Endothelial cell of umbilical vein (primary cell): Measurements from ENCODE around the gene CNBD2. TPM values are rescaled to one million over a fixed set of nuclear protein-coding genes. Genes with fewer than 3 reads are reported as not detected.
A peak's percentile ranks its signal among the peaks of the same experiment; 100 is the strongest.

Experiments used
- BruUV-seq: library from RNA; stranded (reverse); fragments of 400-500 nt; replicated peaks from 2 replicates; lab custom pipeline; 2021; lab: Mats Ljungman, UMichigan
- CTCF ChIA-PET: fragments of 300-600, 350-600 bp; sonication (Branson Sonifier 250); formaldehyde crosslinking; loops from one replicate; lab custom pipeline; 2021; ENCODE audit warnings: antibody characterized with exemption, inconsistent platforms; lab: Charles Lee
- POLR2A ChIA-PET: fragments of 300-600, 350-600 bp; sonication (Branson Sonifier 250); formaldehyde crosslinking; loops from one replicate; lab custom pipeline; 2021; ENCODE audit warnings: antibody characterized with exemption, inconsistent platforms; lab: Charles Lee
- DNase-seq: peaks from one replicate; pipeline ENCODE4 v3.0.0-alpha.2; 2011; ENCODE audit warnings: low read depth, low spot score
- FAIRE-seq: peaks from 2 replicates; lab custom pipeline; 2011; peaks lifted over from hg19 to GRCh38; lab: Jason Lieb, UNC
- H2AFZ ChIP-seq: 2 replicates; pipeline ENCODE4 v1.6.0; 2012; ENCODE audit warnings: low read depth, low read length, control low read depth, inconsistent platforms
- H3K27ac ChIP-seq: 2 replicates; pipeline ENCODE4 v1.5.1; 2011; ENCODE audit warnings: low read depth, mild to moderate bottlenecking, control low read depth, low read length, moderate library complexity; ENCODE audit not compliant: insufficient read depth
- H3K27me3 ChIP-seq, 2 experiments: 2 replicates each; pipeline versions ENCODE4 v1.6.0 to v1.6.1; 2011; ENCODE audit warnings: low read length in 2 of 2, mixed read lengths in 1 of 2; ENCODE audit not compliant: control insufficient read depth in 2 of 2, insufficient read depth in 2 of 2
- H3K36me3 ChIP-seq, 2 experiments: 2 replicates in 1 of 2; 3 replicates in 1 of 2; pipeline ENCODE4 v1.5.1; 2011; ENCODE audit warnings: low read length in 2 of 2, mild to moderate bottlenecking in 1 of 2, moderate library complexity in 1 of 2; ENCODE audit not compliant: control insufficient read depth in 2 of 2, insufficient read depth in 2 of 2; ENCODE audit errors: extremely low read depth in 1 of 2
- H3K4me1 ChIP-seq: 3 replicates; pipeline ENCODE4 v1.5.1; 2011; ENCODE audit warnings: mild to moderate bottlenecking, low read length; ENCODE audit not compliant: control insufficient read depth, insufficient read depth; ENCODE audit errors: extremely low read depth
- H3K4me2 ChIP-seq: 2 replicates; pipeline ENCODE4 v1.6.1; 2011; ENCODE audit warnings: low read length, control low read depth, mixed read lengths; ENCODE audit not compliant: insufficient read depth
- H3K4me3 ChIP-seq, 3 experiments: fragments of 200-600 bp in 1 of 3; sonication (generic), shearing (Covaris generic) in 1 of 3; replicated peaks in 1 of 3; 2 replicates each; pipeline ENCODE4 v1.5.1; 2011 to 2016; ENCODE audit warnings: control low read depth in 3 of 3, low read length in 3 of 3, mild to moderate bottlenecking in 2 of 3, inconsistent platforms in 1 of 3, low read depth in 1 of 3, moderate library complexity in 1 of 3; ENCODE audit not compliant: insufficient read depth in 1 of 3
- H3K79me2 ChIP-seq: 2 replicates; pipeline ENCODE4 v1.6.0; 2012; ENCODE audit warnings: low read length, inconsistent platforms; ENCODE audit not compliant: control insufficient read depth, insufficient read depth
- H3K9ac ChIP-seq: replicated peaks from 2 replicates; pipeline ENCODE3; 2011; ENCODE audit warnings: low read length, control low read depth; ENCODE audit not compliant: insufficient read depth; ENCODE audit errors: extremely low read depth
- H3K9me1 ChIP-seq: replicated peaks from 3 replicates; pipeline ENCODE4 v1.6.0; 2011; ENCODE audit warnings: mild to moderate bottlenecking, low read length; ENCODE audit not compliant: control insufficient read depth, insufficient read depth; ENCODE audit errors: extremely low read depth
- H3K9me3 ChIP-seq: replicated peaks from 2 replicates; pipeline ENCODE4 v1.5.1; 2012; ENCODE audit warnings: low read length, inconsistent platforms; ENCODE audit not compliant: control insufficient read depth, insufficient read depth
- H4K20me1 ChIP-seq: replicated peaks from 2 replicates; pipeline ENCODE3; 2011; ENCODE audit warnings: mild to moderate bottlenecking, low read length; ENCODE audit not compliant: control insufficient read depth, insufficient read depth; ENCODE audit errors: extremely low read depth
- EZH2 ChIP-seq: IDR thresholded peaks from 2 replicates; pipeline ENCODE4 v1.6.1; 2012; ENCODE audit warnings: borderline replicate concordance, low read depth, mild to moderate bottlenecking, moderate library complexity, low read length, inconsistent platforms; ENCODE audit not compliant: severe bottlenecking
- FOS ChIP-seq: IDR thresholded peaks from 2 replicates; pipeline ENCODE4 v1.6.1; 2011; ENCODE audit warnings: mild to moderate bottlenecking, low read length, moderate library complexity, borderline replicate concordance; ENCODE audit not compliant: insufficient read depth
- GATA2 ChIP-seq: IDR thresholded peaks from 2 replicates; pipeline ENCODE4 v1.7.0; 2011; ENCODE audit warnings: low read depth, mild to moderate bottlenecking, moderate library complexity, mixed read lengths, low read length; ENCODE audit not compliant: insufficient read length, insufficient read depth
- JUN ChIP-seq: IDR thresholded peaks from 2 replicates; pipeline ENCODE4 v1.6.1; 2011; ENCODE audit warnings: borderline replicate concordance, low read depth; ENCODE audit not compliant: insufficient read length, insufficient read depth
- MYC ChIP-seq: IDR thresholded peaks from one replicate; pipeline ENCODE4 v1.6.1; 2011; ENCODE audit warnings: mild to moderate bottlenecking, low read depth, low read length
- POLR2A ChIP-seq: IDR thresholded peaks from 2 replicates; pipeline ENCODE4 v1.6.1; 2012; ENCODE audit warnings: low read depth, mild to moderate bottlenecking, control low read depth, low read length
- POLR2AphosphoS5 ChIP-seq: IDR thresholded peaks from 2 replicates; pipeline ENCODE4 v1.6.1; 2012; ENCODE audit warnings: low read depth, mild to moderate bottlenecking, control low read depth, low read length, moderate library complexity; ENCODE audit not compliant: insufficient read depth
- dilution Hi-C: fragments of 300-500 bp; cut with MboI; formaldehyde crosslinking; loops from one replicate; pipeline ENCODE4 v1.15.0; 2019; ENCODE audit warnings: low sequenced_read_pairs; ENCODE audit not compliant: extremely low pct_ligation_motif_present
- intact Hi-C: fragments of 100-400 bp; cut with micrococcal nuclease; formaldehyde crosslinking; loops from one replicate; pipeline ENCODE4 v1.10.0; 2022
- polyA plus RNA-seq, 4 experiments: library from polyadenylated mRNA; depleted of rRNA in 3 of 4; stranded (reverse) in 3 of 4; unstranded in 1 of 4; fragments of >200 nt; gene quantifications; 2 replicates each; pipeline versions ENCODE4 v1.2.1 to v1.2.3, GENCODE V29; 2011 to 2012; ENCODE audit warnings: missing spikeins in 1 of 4
- total RNA-seq: library from RNA; stranded (reverse); gene quantifications from 2 replicates; pipeline ENCODE4 v1.2.3, GENCODE V29; 2021
- TF ChIP-seq, protein P1 (sequence below), 2 donors: IDR thresholded peaks; 1 replicate in 1 of 2; 2 replicates in 1 of 2; pipeline ENCODE4 v1.5.1; 2011; ENCODE audit warnings: low read length in 2 of 2, mild to moderate bottlenecking in 2 of 2, moderate library complexity in 2 of 2, control low read depth in 1 of 2, inconsistent platforms in 1 of 2, low read depth in 1 of 2; ENCODE audit not compliant: insufficient read depth in 1 of 2; ENCODE audit errors: extremely low read depth in 1 of 2

CNBD2 gene
- total and polyA plus RNA-seq, 2 donors (not counting 3 experiments of a cell fraction or from before 2014, with no cell fraction given) = 4.9 to 7.5 TPM

DNA sequence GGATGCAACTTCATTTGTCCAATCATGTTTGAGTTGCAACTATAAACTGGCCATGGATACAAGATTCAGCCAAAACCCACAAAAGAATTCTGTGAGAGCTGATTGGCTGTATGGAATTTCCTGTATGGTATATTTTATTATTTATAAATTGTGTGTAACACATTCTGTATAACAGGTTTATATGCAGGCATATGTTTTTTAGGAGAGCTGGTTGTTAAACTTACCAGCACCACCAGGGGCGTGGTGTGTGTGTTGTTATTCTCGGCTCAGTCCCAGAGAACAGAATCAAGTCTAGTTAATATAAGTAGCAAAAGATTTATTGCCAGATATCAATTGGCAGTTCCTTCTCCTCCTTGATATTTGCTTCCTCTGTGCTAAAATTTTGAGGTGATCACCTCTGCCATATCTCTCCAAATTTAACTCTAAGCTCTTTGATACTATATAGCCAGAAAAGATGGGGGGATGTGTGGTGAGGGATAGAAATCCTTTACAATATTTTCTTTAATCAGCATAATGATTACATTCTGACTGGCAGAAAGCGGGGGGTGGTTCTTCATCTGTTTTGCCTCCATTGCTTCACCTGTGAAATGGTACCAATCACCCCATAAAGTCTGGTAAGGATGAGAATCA lies 22.9 kb downstream of the CNBD2 start:
- BruUV-seq = no TSS peak
- H3K9ac ChIP-seq = no peak overlapping the region
- no peaks in the 10 kb centered on the region for H3K4me1 ChIP-seq
- ChIA-PET POLR2A (no interaction called here), CTCF (interaction anchor here (0.6 to 15.4 kb wide), 28 partner anchors 8 to 408 kb away, joined by 3 to 1267 read pairs (median 4); partner anchors contain the start of gene SCAND1)
- no peaks in the 10 kb centered on the region for H3K79me2 ChIP-seq
- peaks cover 8 to 10% of the 10 kb centered on the region in 2 experiments for H3K27me3 ChIP-seq
- H3K9me3 ChIP-seq = no peaks in the 10 kb centered on the region
- no peak overlapping the region for H3K4me2 ChIP-seq
- DNase-seq = peak; percentile 50
- dilution Hi-C loops (no loop called here), intact Hi-C loops (no loop called here)
- FAIRE-seq = peak; percentile 18
- no peaks in the 10 kb centered on the region for H3K9me1 ChIP-seq
- no peak overlapping the region for H2AFZ ChIP-seq
- no peak overlapping the region for H3K4me3 ChIP-seq
- H3K36me3 ChIP-seq = no peaks in the 10 kb centered on the region
- no peak overlapping the region for H3K27ac ChIP-seq
- no peaks in the 10 kb centered on the region for H4K20me1 ChIP-seq
- TF ChIP-seq, protein P1, sequence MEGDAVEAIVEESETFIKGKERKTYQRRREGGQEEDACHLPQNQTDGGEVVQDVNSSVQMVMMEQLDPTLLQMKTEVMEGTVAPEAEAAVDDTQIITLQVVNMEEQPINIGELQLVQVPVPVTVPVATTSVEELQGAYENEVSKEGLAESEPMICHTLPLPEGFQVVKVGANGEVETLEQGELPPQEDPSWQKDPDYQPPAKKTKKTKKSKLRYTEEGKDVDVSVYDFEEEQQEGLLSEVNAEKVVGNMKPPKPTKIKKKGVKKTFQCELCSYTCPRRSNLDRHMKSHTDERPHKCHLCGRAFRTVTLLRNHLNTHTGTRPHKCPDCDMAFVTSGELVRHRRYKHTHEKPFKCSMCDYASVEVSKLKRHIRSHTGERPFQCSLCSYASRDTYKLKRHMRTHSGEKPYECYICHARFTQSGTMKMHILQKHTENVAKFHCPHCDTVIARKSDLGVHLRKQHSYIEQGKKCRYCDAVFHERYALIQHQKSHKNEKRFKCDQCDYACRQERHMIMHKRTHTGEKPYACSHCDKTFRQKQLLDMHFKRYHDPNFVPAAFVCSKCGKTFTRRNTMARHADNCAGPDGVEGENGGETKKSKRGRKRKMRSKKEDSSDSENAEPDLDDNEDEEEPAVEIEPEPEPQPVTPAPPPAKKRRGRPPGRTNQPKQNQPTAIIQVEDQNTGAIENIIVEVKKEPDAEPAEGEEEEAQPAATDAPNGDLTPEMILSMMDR (IDR thresholded peaks at IDR 0.05; ENCODE audit: extremely low read depth in 1 of 2, insufficient read depth in 1 of 2, low read depth in 1 of 2, low read length in 2 of 2) = peak; percentile 20 to 51
- TF ChIP-seq MYC = no peak

DNA sequence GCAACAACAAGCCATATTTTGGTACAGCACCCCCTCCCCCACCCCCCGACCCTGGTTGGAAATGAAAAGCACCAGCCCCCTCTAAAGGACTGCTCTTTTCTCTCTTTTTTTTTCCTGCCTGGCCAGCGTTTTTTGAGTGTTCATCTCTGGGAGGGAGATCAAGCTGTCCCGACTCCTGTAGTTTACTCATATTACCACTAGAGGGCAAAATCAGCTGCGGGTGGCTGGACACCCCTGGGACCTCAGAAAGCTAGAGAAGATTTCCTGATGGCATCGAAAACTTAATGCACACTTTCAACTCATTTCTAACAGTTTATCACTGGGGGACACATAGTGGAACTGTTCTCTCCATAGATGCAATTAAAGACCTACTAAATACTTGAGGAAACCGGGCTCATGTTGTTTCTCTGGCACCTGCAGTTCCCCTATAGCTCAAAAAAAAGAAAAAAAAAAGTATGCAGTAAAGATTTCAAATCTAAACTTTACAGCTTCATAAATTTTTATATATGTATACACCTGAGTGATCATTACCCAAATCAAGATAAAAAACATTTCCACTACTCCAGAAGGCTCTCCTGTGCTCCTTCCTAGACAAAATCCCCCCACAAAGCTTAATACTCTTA lies 24.4 kb downstream of the CNBD2 start:
- Histone ChIP-seq H3K4me3 (no peak overlapping the region), H3K27me3 (peaks cover 8 to 10% of the 10 kb centered on the region in 2 experiments), H3K4me1 (no peaks in the 10 kb centered on the region), H3K9me3 (no peaks in the 10 kb centered on the region), H3K9ac (no peak overlapping the region), H3K9me1 (no peaks in the 10 kb centered on the region), H3K4me2 (no peak overlapping the region), H2AFZ (no peak overlapping the region), H4K20me1 (no peaks in the 10 kb centered on the region), H3K79me2 (no peaks in the 10 kb centered on the region), H3K27ac (no peak overlapping the region), H3K36me3 (no peaks in the 10 kb centered on the region)
- ChIA-PET POLR2A (interaction anchor here (0.7 to 1.6 kb wide), 3 partner anchors 51 to 217 kb away, joined by 3 to 8 read pairs (median 4); no protein-coding TSS in a partner anchor), CTCF (interaction anchor here (0.6 to 15.4 kb wide), 54 partner anchors 11 to 1374 kb away, joined by 3 to 1267 read pairs (median 5); partner anchors contain the start of genes CNBD2 and SCAND1)
- peak; percentile 71 for DNase-seq
- no TSS peak for BruUV-seq
- dilution Hi-C loops = no loop called here
- intact Hi-C loops = loop anchor here (1.0 kb wide), 1 partner anchor 206 kb away; no protein-coding TSS in a partner anchor
- FAIRE-seq = peak; percentile 93
- TF ChIP-seq GATA2 (no peak), POLR2AphosphoS5 (no peak), EZH2 (no peak), POLR2A (no peak), FOS (no peak), MYC (no peak), JUN (no peak)
- TF ChIP-seq, protein P1 (IDR thresholded peaks at IDR 0.05; ENCODE audit: extremely low read depth in 1 of 2, insufficient read depth in 1 of 2, low read depth in 1 of 2, low read length in 2 of 2) = peak; percentile 83 to 84
